GM23338 (cell line): ENCODE results near the gene ZNF878. TPM values are rescaled to one million over a fixed set of nuclear protein-coding genes. Genes with fewer than 3 reads are reported as not detected.
A peak's percentile ranks its signal among the peaks of the same experiment; 100 is the strongest.
"Not testable (repeated sequence)": the region's sequence is repeated elsewhere in the genome, so short reads cannot be mapped to it uniquely, and the experiment has no call there.

Source experiments
- ATAC-seq: fragments of 200-7000 bp; cut with Tn5 transposase; 3 replicates; pipeline ENCODE4 v1.9.1; 2020
- DNase-seq: peaks from one replicate; pipeline ENCODE4 v3.0.0-alpha.2; 2015; ENCODE audit warnings: low spot score
- H2AFZ ChIP-seq: fragments of 200-600 bp; sonication (generic); 2 replicates; pipeline ENCODE4 v1.8.0; 2016; ENCODE audit warnings: antibody characterized with exemption, mild to moderate bottlenecking, moderate library complexity
- H3F3A ChIP-seq: fragments of 200-600 bp; sonication (generic); replicated peaks from 2 replicates; pipeline ENCODE4 v1.8.0; 2017; ENCODE audit warnings: antibody characterized with exemption, mixed run types, low read depth
- H3K27ac ChIP-seq: fragments of 200-600 bp; sonication (generic); 2 replicates; pipeline ENCODE4 v1.6.1; 2016; ENCODE audit warnings: low read depth
- H3K27me3 ChIP-seq: fragments of 200-600 bp; sonication (generic); 2 replicates; pipeline ENCODE4 v1.8.0; 2016; ENCODE audit warnings: mild to moderate bottlenecking, mixed run types, moderate library complexity; ENCODE audit not compliant: insufficient read depth
- H3K36me3 ChIP-seq: fragments of 200-600 bp; sonication (generic); 2 replicates; pipeline ENCODE4 v1.8.0; 2016; ENCODE audit warnings: mild to moderate bottlenecking; ENCODE audit not compliant: insufficient read depth
- H3K4me1 ChIP-seq: fragments of 200-600 bp; sonication (generic); 2 replicates; pipeline ENCODE4 v1.8.0; 2016; ENCODE audit warnings: mild to moderate bottlenecking, moderate library complexity; ENCODE audit not compliant: insufficient read depth
- H3K4me2 ChIP-seq: fragments of 200-600 bp; sonication (generic); 2 replicates; pipeline ENCODE4 v1.7.1; 2017; ENCODE audit warnings: mixed run types
- H3K4me3 ChIP-seq: fragments of 200-600 bp; sonication (generic); 2 replicates; pipeline ENCODE4 v1.6.1; 2016; ENCODE audit warnings: mixed run types
- H3K79me2 ChIP-seq: fragments of 200-600 bp; sonication (generic); replicated peaks from 2 replicates; pipeline ENCODE4 v1.8.0; 2017; ENCODE audit warnings: mild to moderate bottlenecking; ENCODE audit not compliant: insufficient read depth
- H3K9me2 ChIP-seq: fragments of 200-600 bp; sonication (generic); 2 replicates; pipeline ENCODE4 v1.8.0; 2017; ENCODE audit not compliant: insufficient read depth
- H4K20me1 ChIP-seq: fragments of 200-600 bp; sonication (generic); replicated peaks from 2 replicates; pipeline ENCODE4 v1.8.0; 2017; ENCODE audit warnings: mild to moderate bottlenecking; ENCODE audit not compliant: insufficient read depth
- H3K27ac Mint-ChIP-seq: 2 replicates; pipeline ENCODE4 v1.8.0; 2020; ENCODE audit warnings: inconsistent platforms, mild to moderate bottlenecking, moderate library complexity, mixed read lengths
- H3K27me3 Mint-ChIP-seq: 3 replicates; pipeline ENCODE4 v1.8.0; 2022; ENCODE audit warnings: low read depth, mild to moderate bottlenecking, moderate library complexity, mixed read lengths, inconsistent platforms; ENCODE audit not compliant: insufficient read depth, poor library complexity
- H3K36me3 Mint-ChIP-seq: 3 replicates; pipeline ENCODE4 v1.8.0; 2021; ENCODE audit warnings: low read depth, mild to moderate bottlenecking, inconsistent platforms, moderate library complexity, mixed read lengths
- H3K4me1 Mint-ChIP-seq: 3 replicates; pipeline ENCODE4 v1.8.0; 2020; ENCODE audit warnings: mild to moderate bottlenecking, inconsistent platforms, mixed read lengths
- H3K4me3 Mint-ChIP-seq: 3 replicates; pipeline ENCODE4 v1.8.0; 2021; ENCODE audit warnings: moderate library complexity, mild to moderate bottlenecking, inconsistent platforms, mixed read lengths
- H3K9me3 Mint-ChIP-seq: 3 replicates; pipeline ENCODE4 v1.8.0; 2020; ENCODE audit warnings: moderate library complexity, mild to moderate bottlenecking, inconsistent platforms, mixed read lengths
- CTCF ChIP-seq, 2 experiments: fragments of 200-600 bp in 1 of 2; sonication (generic) in 1 of 2; conservative IDR thresholded peaks; 2 replicates each; pipeline versions ENCODE4 v1.5.1 to v1.6.1; 2016 to 2017; ENCODE audit warnings: antibody characterized with exemption in 2 of 2, low read depth in 2 of 2, mild to moderate bottlenecking in 2 of 2, moderate library complexity in 1 of 2
- ETS1 ChIP-seq: IDR thresholded peaks from 2 replicates; pipeline ENCODE4 v1.6.1; 2016; ENCODE audit warnings: antibody characterized with exemption
- EZH2 ChIP-seq: fragments of 200-600 bp; sonication (generic); IDR thresholded peaks from one replicate; pipeline ENCODE4 v1.8.0; 2017; ENCODE audit warnings: antibody characterized with exemption, mild to moderate bottlenecking, low read depth; ENCODE audit not compliant: unreplicated experiment
- POLR2AphosphoS5 ChIP-seq: IDR thresholded peaks from 2 replicates; pipeline ENCODE4 v1.6.1; 2016; ENCODE audit warnings: antibody characterized with exemption, low read depth
- REST ChIP-seq: IDR thresholded peaks from one replicate; pipeline ENCODE4 v1.6.1; 2018; ENCODE audit warnings: antibody characterized with exemption; ENCODE audit not compliant: unreplicated experiment
- ZNF114 ChIP-seq: fragments of 250-450 bp; sonication (Bioruptor Pico); IDR thresholded peaks from 2 replicates; pipeline ENCODE4 v1.5.0; 2020; ENCODE audit warnings: mild to moderate bottlenecking, moderate library complexity
- ZNF331 ChIP-seq: fragments of 250-450 bp; sonication (Bioruptor Pico); IDR thresholded peaks from 2 replicates; pipeline ENCODE4 v1.5.0; 2020; ENCODE audit warnings: low read depth, mild to moderate bottlenecking, moderate library complexity
- polyA plus RNA-seq: library from polyadenylated mRNA; unstranded; fragments of >200 nt; fragmentation: Nextera tagmentation; extraction: Ambion mirVana; gene quantifications from 2 replicates; pipeline ENCODE4 v1.2.1, GENCODE V29; 2016
- total RNA-seq: library from RNA; depleted of rRNA; stranded (reverse); fragments of >200 nt; shearing (Covaris generic); gene quantifications from 2 replicates; pipeline ENCODE4 v1.2.3, GENCODE V29; 2014

Gene ZNF878
- total and polyA plus RNA-seq, 2 experiments from 2014 or later = 8.7 to 16.4 TPM

GRCh38 chr19:12077375-12077774 is 24.6 kb upstream of the ZNF878 start:
- DNase-seq (no peak), ATAC-seq (no peak)
- Mint-ChIP-seq H3K27me3 (peaks cover 4% of the 10 kb centered on the region), H3K27ac (no peak overlapping the region), H3K4me1 (no peaks in the 10 kb centered on the region), H3K36me3 (peaks cover 37% of the 10 kb centered on the region), H3K9me3 (peaks cover 92% of the 10 kb centered on the region), H3K4me3 (no peak overlapping the region)
- Histone ChIP-seq H3K27ac (no peak overlapping the region), H4K20me1 (no peaks in the 10 kb centered on the region), H3F3A (no peaks in the 10 kb centered on the region), H3K79me2 (no peaks in the 10 kb centered on the region), H3K4me2 (no peak overlapping the region), H3K9me2 (no peaks in the 10 kb centered on the region), H3K27me3 (no peaks in the 10 kb centered on the region), H3K4me3 (peak overlapping the region; percentile 32; the same call in 1 of the 2 replicates), H2AFZ (no peak overlapping the region), H3K4me1 (no peaks in the 10 kb centered on the region), H3K36me3 (peaks cover 74% of the 10 kb centered on the region)
- TF ChIP-seq EZH2 = no peak
- no peak for TF ChIP-seq ZNF331
- TF ChIP-seq CTCF (conservative IDR thresholded peaks at IDR 0.05; ENCODE audit: low read depth in 2 of 2) = no peak
- no peak for TF ChIP-seq ETS1
- no peak for TF ChIP-seq POLR2AphosphoS5
- no peak for TF ChIP-seq ZNF114
- TF ChIP-seq REST = no peak

- peaks cover 93% of the 10 kb centered on the region for H3K9me3 Mint-ChIP-seq
- not testable (repeated sequence) for H3K27me3 Mint-ChIP-seq, ATAC-seq, H3K27ac ChIP-seq, H4K20me1 ChIP-seq, H2AFZ ChIP-seq, DNase-seq, H3K4me2 ChIP-seq, H3K4me3 Mint-ChIP-seq, H3K4me1 Mint-ChIP-seq, H3K4me1 ChIP-seq, H3F3A ChIP-seq, H3K27me3 ChIP-seq, H3K79me2 ChIP-seq, H3K27ac Mint-ChIP-seq, H3K9me2 ChIP-seq
- Histone ChIP-seq H3K4me3 (peak overlapping the region; percentile 32; the same call in 1 of the 2 replicates), H3K36me3 (peaks cover 80% of the 10 kb centered on the region)
- H3K36me3 Mint-ChIP-seq = peaks cover 36% of the 10 kb centered on the region
These were observed 23.6 kb upstream of the ZNF878 start for GRCh38 chr19:12076331-12076730.
